HT1080 (cell line): ENCODE measurements around the gene GCHFR. TPM values are rescaled to one million over a fixed set of nuclear protein-coding genes. Genes with fewer than 3 reads are reported as not detected.

Experiments
- DNase-seq: peaks from one replicate; pipeline ENCODE4 v3.0.0-alpha.2; 2015; ENCODE audit warnings: low read depth
- polyA plus RNA-seq, 2 experiments: library from polyadenylated mRNA; depleted of rRNA; stranded (reverse); fragments of >200 nt; gene quantifications; 2 replicates each; pipeline ENCODE4 v1.2.3, GENCODE V29; 2015
- total RNA-seq: library from RNA; depleted of rRNA; stranded (reverse); fragments of >200 nt; shearing (Covaris generic); gene quantifications from 2 replicates; pipeline ENCODE4 v1.2.3, GENCODE V29; 2014; rRNA removed

The GCHFR gene
- 0.51 TPM in 1 of 2 replicates, not detected in the other for total RNA-seq
- 0.18 TPM in 1 of 2 replicates, not detected in the other for polyA plus RNA-seq (2015; cell fraction: cytosol; rRNA removed)
- polyA plus RNA-seq (2015; cell fraction: nucleus; rRNA removed) = not detected in 2 replicates

- DNase-seq = no peak
These were observed at the start of gene GCHFR for GRCh38 chr15:40763801-40764628. TSS of gene GCHFR (plus strand) at chr15:40764068. CDS start at chr15:40764181, 113 bp downstream.

- DNase-seq = no peak
These were observed 49.7 kb upstream of the GCHFR start for GRCh38 chr15:40714144-40714543.

GRCh38 chr15:40716165-40716564, 47.7 kb upstream of the GCHFR start:
- DNase-seq = no peak

- no peak for DNase-seq
These were observed 42.2 kb upstream of the GCHFR start for GRCh38 chr15:40721701-40722100.

GRCh38 chr15:40722354-40722753, 41.5 kb upstream of the GCHFR start:
- no peak for DNase-seq

GRCh38 chr15:40722934-40723333, 40.9 kb upstream of the GCHFR start:
- DNase-seq = peak; percentile 24

- DNase-seq = no peak
These were observed 39.9 kb upstream of the GCHFR start for GRCh38 chr15:40723919-40724318.

GRCh38 chr15:40731034-40731433, 32.8 kb upstream of the GCHFR start:
- no peak for DNase-seq

GRCh38 chr15:40736575-40736974, 27.3 kb upstream of the GCHFR start:
- no peak for DNase-seq

GRCh38 chr15:40737048-40737447, 26.8 kb upstream of the GCHFR start:
- no peak for DNase-seq

- no peak for DNase-seq
These were observed 24.8 kb upstream of the GCHFR start for GRCh38 chr15:40739047-40739446.

GRCh38 chr15:40739854-40740253, 24.0 kb upstream of the GCHFR start:
- DNase-seq = no peak

GRCh38 chr15:40743485-40743901, 20.4 kb upstream of the GCHFR start:
- no peak for DNase-seq

- peak; percentile 66 for DNase-seq
These were observed 19.7 kb upstream of the GCHFR start for GRCh38 chr15:40743921-40744814.

GRCh38 chr15:40744815-40745152, 19.1 kb upstream of the GCHFR start:
- DNase-seq = no peak

- DNase-seq = no peak
These were observed 16.9 kb upstream of the GCHFR start for GRCh38 chr15:40746916-40747418.

- no peak for DNase-seq
These were observed 15.9 kb upstream of the GCHFR start for GRCh38 chr15:40747685-40748631.

GRCh38 chr15:40749151-40749630, 14.7 kb upstream of the GCHFR start:
- DNase-seq = no peak

GRCh38 chr15:40750885-40751284, 13.0 kb upstream of the GCHFR start:
- DNase-seq = no peak

GRCh38 chr15:40751745-40752144, 12.1 kb upstream of the GCHFR start:
- DNase-seq = no peak

GRCh38 chr15:40754574-40754882, 9.3 kb upstream of the GCHFR start:
- DNase-seq = no peak
